ENCODE results near the gene BAZ2B. TPM values are rescaled to one million over a fixed set of nuclear protein-coding genes. Genes with fewer than 3 reads are reported as not detected.

Gene BAZ2B
- total and polyA plus RNA-seq, 2 experiments from 2014 or later, result 51.7 to 62.9 TPM

GRCh38 chr2:159539701-159540100 is 76.6 kb downstream of the BAZ2B start (continued):
- TF ChIP-seq ZNF462 (CRISPR knock-in tag; IDR thresholded peaks at IDR 0.05) (no peak), NANOG (IDR thresholded peaks at IDR 0.05; ENCODE audit: borderline replicate concordance) (no peak), ZNF331 (CRISPR knock-in tag; IDR thresholded peaks at IDR 0.05; ENCODE audit: low read depth) (no peak), ZNF114 (CRISPR knock-in tag; IDR thresholded peaks at IDR 0.05) (no peak), EZH2 (IDR thresholded peaks at IDR 0.05; ENCODE audit: low read depth, unreplicated experiment) (no peak)

GRCh38 chr2:159538801-159539200 is 77.5 kb downstream of the BAZ2B start:
- Histone ChIP-seq H3K27ac (ENCODE audit: low read depth) (no peak overlapping the region), H3F3A (replicated peaks; ENCODE audit: low read depth) (no peaks in the 10 kb centered on the region), H3K4me1 (ENCODE audit: insufficient read depth) (no peaks in the 10 kb centered on the region), H3K4me2 (no peak overlapping the region), H3K79me2 (replicated peaks; ENCODE audit: insufficient read depth) (peaks cover 4% of the 10 kb centered on the region), H3K9me2 (ENCODE audit: insufficient read depth) (no peaks in the 10 kb centered on the region), H3K4me3 (no peak overlapping the region), H3K27me3 (ENCODE audit: insufficient read depth) (no peaks in the 10 kb centered on the region), H4K20me1 (replicated peaks; ENCODE audit: insufficient read depth) (no peaks in the 10 kb centered on the region), H2AFZ (no peak overlapping the region), H3K36me3 (ENCODE audit: insufficient read depth) (no peaks in the 10 kb centered on the region)
- Mint-ChIP-seq H3K9me3 (no peaks in the 10 kb centered on the region), H3K27me3 (ENCODE audit: insufficient read depth, low read depth, poor library complexity) (no peaks in the 10 kb centered on the region), H3K4me1 (no peaks in the 10 kb centered on the region), H3K27ac (no peak overlapping the region), H3K4me3 (no peak overlapping the region), H3K36me3 (ENCODE audit: low read depth) (peaks cover 3% of the 10 kb centered on the region; the same call in 1 of the 3 replicates)
- DNase-seq (ENCODE audit: low spot score), result no peak
- ATAC-seq, result no peak
- TF ChIP-seq, protein P1, sequence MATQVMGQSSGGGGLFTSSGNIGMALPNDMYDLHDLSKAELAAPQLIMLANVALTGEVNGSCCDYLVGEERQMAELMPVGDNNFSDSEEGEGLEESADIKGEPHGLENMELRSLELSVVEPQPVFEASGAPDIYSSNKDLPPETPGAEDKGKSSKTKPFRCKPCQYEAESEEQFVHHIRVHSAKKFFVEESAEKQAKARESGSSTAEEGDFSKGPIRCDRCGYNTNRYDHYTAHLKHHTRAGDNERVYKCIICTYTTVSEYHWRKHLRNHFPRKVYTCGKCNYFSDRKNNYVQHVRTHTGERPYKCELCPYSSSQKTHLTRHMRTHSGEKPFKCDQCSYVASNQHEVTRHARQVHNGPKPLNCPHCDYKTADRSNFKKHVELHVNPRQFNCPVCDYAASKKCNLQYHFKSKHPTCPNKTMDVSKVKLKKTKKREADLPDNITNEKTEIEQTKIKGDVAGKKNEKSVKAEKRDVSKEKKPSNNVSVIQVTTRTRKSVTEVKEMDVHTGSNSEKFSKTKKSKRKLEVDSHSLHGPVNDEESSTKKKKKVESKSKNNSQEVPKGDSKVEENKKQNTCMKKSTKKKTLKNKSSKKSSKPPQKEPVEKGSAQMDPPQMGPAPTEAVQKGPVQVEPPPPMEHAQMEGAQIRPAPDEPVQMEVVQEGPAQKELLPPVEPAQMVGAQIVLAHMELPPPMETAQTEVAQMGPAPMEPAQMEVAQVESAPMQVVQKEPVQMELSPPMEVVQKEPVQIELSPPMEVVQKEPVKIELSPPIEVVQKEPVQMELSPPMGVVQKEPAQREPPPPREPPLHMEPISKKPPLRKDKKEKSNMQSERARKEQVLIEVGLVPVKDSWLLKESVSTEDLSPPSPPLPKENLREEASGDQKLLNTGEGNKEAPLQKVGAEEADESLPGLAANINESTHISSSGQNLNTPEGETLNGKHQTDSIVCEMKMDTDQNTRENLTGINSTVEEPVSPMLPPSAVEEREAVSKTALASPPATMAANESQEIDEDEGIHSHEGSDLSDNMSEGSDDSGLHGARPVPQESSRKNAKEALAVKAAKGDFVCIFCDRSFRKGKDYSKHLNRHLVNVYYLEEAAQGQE (IDR thresholded peaks at IDR 0.05; ENCODE audit: unreplicated experiment), result no peak
- TF ChIP-seq ZNF114 (CRISPR knock-in tag; IDR thresholded peaks at IDR 0.05) (no peak), EZH2 (IDR thresholded peaks at IDR 0.05; ENCODE audit: low read depth, unreplicated experiment) (no peak), ZNF462 (CRISPR knock-in tag; IDR thresholded peaks at IDR 0.05) (no peak)

Measured in GM23338 (cell line).